Measurements from ENCODE around the gene ING3. TPM values are rescaled to one million over a fixed set of nuclear protein-coding genes. Genes with fewer than 3 reads are reported as not detected.
A peak's percentile ranks its signal among the peaks of the same experiment; 100 is the strongest.

ING3 gene
- total and polyA plus RNA-seq, 9 of the 15 experiments (the other 6 are each of a cell fraction or from before 2014, with no cell fraction given): 22.8 to 233 (median 50.4) TPM

- TF ChIP-seq, protein P1, sequence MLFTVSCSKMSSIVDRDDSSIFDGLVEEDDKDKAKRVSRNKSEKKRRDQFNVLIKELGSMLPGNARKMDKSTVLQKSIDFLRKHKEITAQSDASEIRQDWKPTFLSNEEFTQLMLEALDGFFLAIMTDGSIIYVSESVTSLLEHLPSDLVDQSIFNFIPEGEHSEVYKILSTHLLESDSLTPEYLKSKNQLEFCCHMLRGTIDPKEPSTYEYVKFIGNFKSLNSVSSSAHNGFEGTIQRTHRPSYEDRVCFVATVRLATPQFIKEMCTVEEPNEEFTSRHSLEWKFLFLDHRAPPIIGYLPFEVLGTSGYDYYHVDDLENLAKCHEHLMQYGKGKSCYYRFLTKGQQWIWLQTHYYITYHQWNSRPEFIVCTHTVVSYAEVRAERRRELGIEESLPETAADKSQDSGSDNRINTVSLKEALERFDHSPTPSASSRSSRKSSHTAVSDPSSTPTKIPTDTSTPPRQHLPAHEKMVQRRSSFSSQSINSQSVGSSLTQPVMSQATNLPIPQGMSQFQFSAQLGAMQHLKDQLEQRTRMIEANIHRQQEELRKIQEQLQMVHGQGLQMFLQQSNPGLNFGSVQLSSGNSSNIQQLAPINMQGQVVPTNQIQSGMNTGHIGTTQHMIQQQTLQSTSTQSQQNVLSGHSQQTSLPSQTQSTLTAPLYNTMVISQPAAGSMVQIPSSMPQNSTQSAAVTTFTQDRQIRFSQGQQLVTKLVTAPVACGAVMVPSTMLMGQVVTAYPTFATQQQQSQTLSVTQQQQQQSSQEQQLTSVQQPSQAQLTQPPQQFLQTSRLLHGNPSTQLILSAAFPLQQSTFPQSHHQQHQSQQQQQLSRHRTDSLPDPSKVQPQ (CRISPR knock-in tag; IDR thresholded peaks at IDR 0.05; ENCODE audit: borderline replicate concordance): no peak
- TF ChIP-seq ZNF609 (CRISPR knock-in tag; IDR thresholded peaks at IDR 0.05; ENCODE audit: borderline replicate concordance) (no peak), PREB (CRISPR knock-in tag; IDR thresholded peaks at IDR 0.05) (no peak), BDP1 (IDR thresholded peaks at IDR 0.05; ENCODE audit: insufficient read depth, insufficient read length) (no peak), PYGO2 (tag; IDR thresholded peaks at IDR 0.05) (no peak), FOXK2 (conservative IDR thresholded peaks at IDR 0.05 in 1 of 2, IDR thresholded peaks at IDR 0.05 in 1 of 2; ENCODE audit: low read depth in 2 of 2) (peak; percentile 32 to 66; a peak in 2 of 4 replicates), MAFK (IDR thresholded peaks at IDR 0.05; ENCODE audit: low read length) (peak; percentile 4; the same call in 1 of the 2 replicates), POLR2B (IDR thresholded peaks at IDR 0.05; ENCODE audit: low read depth, partially characterized antibody) (no peak), CBX5 (IDR thresholded peaks at IDR 0.05; ENCODE audit: borderline replicate concordance, low read depth) (no peak), ZNF133 (CRISPR knock-in tag; IDR thresholded peaks at IDR 0.05) (no peak), TGIF2 (CRISPR knock-in tag; IDR thresholded peaks at IDR 0.05) (no peak), SMARCA5 (IDR thresholded peaks at IDR 0.05) (no peak)
- TF ChIP-seq, protein P2, sequence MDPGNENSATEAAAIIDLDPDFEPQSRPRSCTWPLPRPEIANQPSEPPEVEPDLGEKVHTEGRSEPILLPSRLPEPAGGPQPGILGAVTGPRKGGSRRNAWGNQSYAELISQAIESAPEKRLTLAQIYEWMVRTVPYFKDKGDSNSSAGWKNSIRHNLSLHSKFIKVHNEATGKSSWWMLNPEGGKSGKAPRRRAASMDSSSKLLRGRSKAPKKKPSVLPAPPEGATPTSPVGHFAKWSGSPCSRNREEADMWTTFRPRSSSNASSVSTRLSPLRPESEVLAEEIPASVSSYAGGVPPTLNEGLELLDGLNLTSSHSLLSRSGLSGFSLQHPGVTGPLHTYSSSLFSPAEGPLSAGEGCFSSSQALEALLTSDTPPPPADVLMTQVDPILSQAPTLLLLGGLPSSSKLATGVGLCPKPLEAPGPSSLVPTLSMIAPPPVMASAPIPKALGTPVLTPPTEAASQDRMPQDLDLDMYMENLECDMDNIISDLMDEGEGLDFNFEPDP (CRISPR knock-in tag; IDR thresholded peaks at IDR 0.05): no peak
- TF ChIP-seq, protein P3, sequence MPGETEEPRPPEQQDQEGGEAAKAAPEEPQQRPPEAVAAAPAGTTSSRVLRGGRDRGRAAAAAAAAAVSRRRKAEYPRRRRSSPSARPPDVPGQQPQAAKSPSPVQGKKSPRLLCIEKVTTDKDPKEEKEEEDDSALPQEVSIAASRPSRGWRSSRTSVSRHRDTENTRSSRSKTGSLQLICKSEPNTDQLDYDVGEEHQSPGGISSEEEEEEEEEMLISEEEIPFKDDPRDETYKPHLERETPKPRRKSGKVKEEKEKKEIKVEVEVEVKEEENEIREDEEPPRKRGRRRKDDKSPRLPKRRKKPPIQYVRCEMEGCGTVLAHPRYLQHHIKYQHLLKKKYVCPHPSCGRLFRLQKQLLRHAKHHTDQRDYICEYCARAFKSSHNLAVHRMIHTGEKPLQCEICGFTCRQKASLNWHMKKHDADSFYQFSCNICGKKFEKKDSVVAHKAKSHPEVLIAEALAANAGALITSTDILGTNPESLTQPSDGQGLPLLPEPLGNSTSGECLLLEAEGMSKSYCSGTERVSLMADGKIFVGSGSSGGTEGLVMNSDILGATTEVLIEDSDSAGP (CRISPR knock-in tag; IDR thresholded peaks at IDR 0.05): no peak; the same call in 1 of the 2 replicates
These were observed 56.2 kb downstream of the ING3 start (continued) for GRCh38 chr7:121006711-121007315.
